HL-60 (cell line): ENCODE data around the gene RNU6-7.

Source experiments
- DNase-seq, 2 experiments: peaks; one replicate each; pipeline ENCODE4 v3.0.0-alpha.2; 2010 to 2020; ENCODE audit warnings: low read depth in 1 of 2, low spot score in 1 of 2
- H3K27ac ChIP-seq: fragments of 250-450 bp; sonication (Bioruptor Pico); replicated peaks from 2 replicates; pipeline ENCODE4 v1.5.1; 2020; ENCODE audit warnings: mild to moderate bottlenecking, moderate library complexity
- H3K27me3 ChIP-seq: fragments of 250-450 bp; sonication (Bioruptor Pico); 2 replicates; pipeline ENCODE4 v1.5.1; 2021; ENCODE audit warnings: mild to moderate bottlenecking, moderate library complexity; ENCODE audit not compliant: insufficient read depth, poor library complexity, severe bottlenecking
- H3K4me3 ChIP-seq: replicated peaks from 2 replicates; pipeline ENCODE4 v1.5.1; 2011; ENCODE audit warnings: mild to moderate bottlenecking, control low read depth, low read length; ENCODE audit not compliant: insufficient read depth
- CTCF ChIP-seq: IDR thresholded peaks from one replicate; pipeline ENCODE4 v1.5.1; 2011; ENCODE audit warnings: low read length, control low read depth, inconsistent platforms; ENCODE audit not compliant: insufficient read depth
- GABPA ChIP-seq: IDR thresholded peaks from 2 replicates; pipeline ENCODE4 v1.6.1; 2012; ENCODE audit warnings: low read depth
- POLR2AphosphoS5 ChIP-seq: IDR thresholded peaks from 2 replicates; pipeline ENCODE4 v1.6.1; 2012; ENCODE audit warnings: low read depth
- REST ChIP-seq: IDR thresholded peaks from 2 replicates; pipeline ENCODE4 v1.6.1; 2012; ENCODE audit warnings: low read depth; ENCODE audit not compliant: insufficient replicate concordance
- SPI1 ChIP-seq: IDR thresholded peaks from 2 replicates; pipeline ENCODE4 v1.6.1; 2012; ENCODE audit warnings: low read depth, mild to moderate bottlenecking, borderline replicate concordance

Gene RNU6-7

GRCh38 chr14:32251530-32251929 is 49.7 kb downstream of the RNU6-7 start:
- no peak overlapping the region for H3K27ac ChIP-seq
- no peak for DNase-seq
- TF ChIP-seq GABPA (no peak), REST (no peak), CTCF (no peak), SPI1 (no peak), POLR2AphosphoS5 (no peak)
- H3K27me3 ChIP-seq: no peaks in the 10 kb centered on the region
- H3K4me3 ChIP-seq: no peak overlapping the region
